Fibroblast of lung (primary cell): Measurements from ENCODE around the gene UGT8. TPM values are rescaled to one million over a fixed set of nuclear protein-coding genes. Genes with fewer than 3 reads are reported as not detected.

Experiments
- DNase-seq, 2 donors: peaks; one replicate each; pipeline versions ENCODE4 v3.0.0 to v3.0.0-alpha.2; 2010; ENCODE audit warnings: low read depth in 2 of 2
- H2AFZ ChIP-seq: 2 replicates; pipeline ENCODE4 v1.5.1; 2012; ENCODE audit warnings: low read length, control low read depth, inconsistent platforms
- H3K27ac ChIP-seq: 2 replicates; pipeline ENCODE4 v1.5.1; 2011; ENCODE audit warnings: low read length, control low read depth; ENCODE audit not compliant: insufficient read depth
- H3K27me3 ChIP-seq: 2 replicates; pipeline ENCODE4 v1.5.1; 2011; ENCODE audit warnings: mild to moderate bottlenecking, low read length; ENCODE audit not compliant: control insufficient read depth, insufficient read depth
- H3K36me3 ChIP-seq: 2 replicates; pipeline ENCODE4 v1.5.1; 2011; ENCODE audit warnings: low read length; ENCODE audit not compliant: control insufficient read depth, insufficient read depth
- H3K4me1 ChIP-seq: 2 replicates; pipeline ENCODE4 v1.5.1; 2011; ENCODE audit warnings: low read length; ENCODE audit not compliant: control insufficient read depth, insufficient read depth; ENCODE audit errors: extremely low read depth
- H3K4me2 ChIP-seq: 2 replicates; pipeline ENCODE4 v1.5.1; 2011; ENCODE audit warnings: low read length, control low read depth; ENCODE audit not compliant: insufficient read depth; ENCODE audit errors: extremely low read depth
- H3K4me3 ChIP-seq, 4 experiments: fragments of 200-600 bp in 1 of 4; sonication (generic) in 1 of 4; replicated peaks in 1 of 4; 2 replicates each; pipeline ENCODE4 v1.5.1; 2011 to 2016; ENCODE audit warnings: low read length in 4 of 4, low read depth in 3 of 4, mild to moderate bottlenecking in 3 of 4, control low read depth in 2 of 4, inconsistent platforms in 1 of 4, mixed read lengths in 1 of 4; ENCODE audit not compliant: insufficient read depth in 1 of 4; ENCODE audit errors: control extremely low read depth in 1 of 4
- H3K79me2 ChIP-seq: 2 replicates; pipeline ENCODE4 v1.5.1; 2012; ENCODE audit warnings: mild to moderate bottlenecking, low read length, inconsistent platforms; ENCODE audit not compliant: control insufficient read depth, insufficient read depth
- H3K9ac ChIP-seq: 2 replicates; pipeline ENCODE4 v1.5.1; 2011; ENCODE audit warnings: mild to moderate bottlenecking, low read length, control low read depth; ENCODE audit not compliant: insufficient read depth
- H3K9me3 ChIP-seq: 2 replicates; pipeline ENCODE4 v1.5.1; 2012; ENCODE audit warnings: low read depth, low read length; ENCODE audit not compliant: control insufficient read depth, insufficient read depth
- H4K20me1 ChIP-seq: 2 replicates; pipeline ENCODE4 v1.5.1; 2011; ENCODE audit warnings: low read length; ENCODE audit not compliant: control insufficient read depth, insufficient read depth; ENCODE audit errors: extremely low read depth
- CTCF ChIP-seq, 2 donors: IDR thresholded peaks in 1 of 2; conservative IDR thresholded peaks in 1 of 2; 1 replicate in 1 of 2; 2 replicates in 1 of 2; pipeline ENCODE4 v1.5.1; 2011 to 2012; ENCODE audit warnings: low read length in 2 of 2, control low read depth in 1 of 2, inconsistent platforms in 1 of 2, low read depth in 1 of 2, mild to moderate bottlenecking in 1 of 2
- EZH2 ChIP-seq: IDR thresholded peaks from 2 replicates; pipeline ENCODE4 v1.5.1; 2012; ENCODE audit warnings: low read length, control low read depth, mild to moderate bottlenecking; ENCODE audit errors: missing control alignments
- polyA plus RNA-seq, 2 donors: library from polyadenylated mRNA; depleted of rRNA in 1 of 2; stranded (reverse) in 1 of 2; unstranded in 1 of 2; fragments of >200 nt; gene quantifications; 2 replicates each; pipeline ENCODE4 v1.2.1, GENCODE V29; 2011 to 2012; ENCODE audit warnings: missing spikeins in 1 of 2
- total RNA-seq: library from RNA; depleted of rRNA; stranded (reverse); fragments of >200 nt; gene quantifications from 2 replicates; pipeline ENCODE4 v1.2.1, GENCODE V29; 2014

UGT8 gene
- total and polyA plus RNA-seq, 2 donors (not counting 1 experiment from before 2014, with no cell fraction given), result under 0.01 TPM; not detected in 1

- H3K79me2 ChIP-seq, result no peaks in the 10 kb centered on the region
- H3K27ac ChIP-seq, result no peak overlapping the region
- H3K36me3 ChIP-seq, result no peaks in the 10 kb centered on the region
- no peaks in the 10 kb centered on the region for H4K20me1 ChIP-seq
- H3K4me3 ChIP-seq, result no peak overlapping the region
- no peak for TF ChIP-seq CTCF (conservative IDR thresholded peaks at IDR 0.05 in 1 of 2, IDR thresholded peaks at IDR 0.05 in 1 of 2; ENCODE audit: low read depth in 1 of 2, low read length in 2 of 2)
- TF ChIP-seq EZH2, result no peak
- no peaks in the 10 kb centered on the region for H3K9me3 ChIP-seq
- DNase-seq, result no peak
- no peaks in the 10 kb centered on the region for H3K4me1 ChIP-seq
- H3K4me2 ChIP-seq, result no peak overlapping the region
- H3K27me3 ChIP-seq, result no peaks in the 10 kb centered on the region
- no peak overlapping the region for H3K9ac ChIP-seq
- no peak overlapping the region for H2AFZ ChIP-seq
These were observed 37.8 kb downstream of the UGT8 start for GRCh38 chr4:114636192-114636935.

GRCh38 chr4:114642173-114642780 is 43.7 kb downstream of the UGT8 start:
- Histone ChIP-seq H3K27ac (no peak overlapping the region), H2AFZ (no peak overlapping the region), H3K79me2 (no peaks in the 10 kb centered on the region), H3K9ac (no peak overlapping the region), H4K20me1 (no peaks in the 10 kb centered on the region), H3K4me2 (no peak overlapping the region), H3K27me3 (no peaks in the 10 kb centered on the region), H3K4me3 (no peak overlapping the region), H3K9me3 (no peaks in the 10 kb centered on the region), H3K36me3 (no peaks in the 10 kb centered on the region), H3K4me1 (no peaks in the 10 kb centered on the region)
- no peak for DNase-seq
- TF ChIP-seq CTCF (conservative IDR thresholded peaks at IDR 0.05 in 1 of 2, IDR thresholded peaks at IDR 0.05 in 1 of 2; ENCODE audit: low read depth in 1 of 2, low read length in 2 of 2) (no peak), EZH2 (no peak)

- no peak overlapping the region for H3K27ac ChIP-seq
- H3K79me2 ChIP-seq, result no peaks in the 10 kb centered on the region
- no peaks in the 10 kb centered on the region for H3K9me3 ChIP-seq
- no peak overlapping the region for H3K4me2 ChIP-seq
- H2AFZ ChIP-seq, result no peak overlapping the region
- DNase-seq, result no peak
- no peak overlapping the region for H3K4me3 ChIP-seq
- no peaks in the 10 kb centered on the region for H3K36me3 ChIP-seq
- H3K9ac ChIP-seq, result no peak overlapping the region
- no peaks in the 10 kb centered on the region for H3K4me1 ChIP-seq
- H3K27me3 ChIP-seq, result no peaks in the 10 kb centered on the region
- no peaks in the 10 kb centered on the region for H4K20me1 ChIP-seq
- TF ChIP-seq CTCF (conservative IDR thresholded peaks at IDR 0.05 in 1 of 2, IDR thresholded peaks at IDR 0.05 in 1 of 2; ENCODE audit: low read depth in 1 of 2, low read length in 2 of 2) (no peak), EZH2 (no peak)
These were observed 51.3 kb downstream of the UGT8 start for GRCh38 chr4:114649908-114650307.
